Posterior vena cava (tissue), 2 donors: ENCODE data around the gene FOXN3. TPM values are rescaled to one million over a fixed set of nuclear protein-coding genes. Genes with fewer than 3 reads are reported as not detected.
"Not testable (repeated sequence)": the region's sequence is repeated elsewhere in the genome, so short reads cannot be mapped to it uniquely, and the experiment has no call there.

Source experiments
- DNase-seq: peaks from one replicate; pipeline ENCODE4 v3.0.0-alpha.2; 2020; ENCODE audit warnings: low spot score
- intact Hi-C, 2 donors: fragments of 100-400 bp; cut with DNase I; formaldehyde crosslinking; loops; one replicate each; pipeline versions ENCODE4 v1.14.1 to v1.14.2; 2022 to 2023
- total RNA-seq, 2 donors: library from RNA; stranded (reverse); fragmentation: NEBNext Ultra II Directional; extraction: Animal tissue kit (Norgen Biotek cat#: 25700); gene quantifications; one replicate each; pipeline ENCODE4 v1.2.1, GENCODE V29; 2021
- donor health status: DM: yes; HTN: yes; CAD: no.
- donor health status: DM: yes; HTN: yes; CAD: no.

Gene FOXN3
- total RNA-seq, 2 donors from 2014 or later = 138 to 142 TPM

DNA sequence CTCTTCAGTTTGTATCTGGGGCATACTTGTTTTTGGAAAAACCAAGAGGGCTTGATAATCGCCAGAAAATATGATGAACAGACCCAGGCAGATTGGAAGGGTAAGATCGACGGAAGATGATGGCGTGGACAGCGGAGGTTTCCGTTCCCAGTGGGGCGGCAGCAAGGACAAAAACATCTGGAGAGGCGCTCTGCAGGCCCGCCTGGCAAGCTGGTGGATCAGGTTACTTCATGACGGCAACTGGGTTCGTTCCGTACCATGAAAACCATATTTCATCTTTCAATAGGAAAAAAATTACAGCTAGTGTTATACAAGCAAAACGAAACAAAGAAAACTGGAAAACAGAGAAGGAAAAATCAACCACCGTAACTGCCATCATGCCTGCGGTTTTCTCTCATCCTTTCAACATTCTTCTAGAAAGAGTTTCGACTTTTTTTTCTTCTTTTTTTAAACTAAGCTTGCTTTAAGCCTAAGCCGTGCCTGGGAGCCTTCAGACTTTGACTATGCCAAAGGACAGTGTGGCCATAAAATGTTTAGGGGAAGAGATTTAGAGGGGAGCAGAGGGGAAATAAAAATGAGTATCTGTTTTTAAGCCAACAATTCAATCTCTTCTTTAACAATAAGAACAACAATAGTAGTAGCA lies 210.5 kb downstream of the FOXN3 start:
- DNase-seq = no peak

DNA sequence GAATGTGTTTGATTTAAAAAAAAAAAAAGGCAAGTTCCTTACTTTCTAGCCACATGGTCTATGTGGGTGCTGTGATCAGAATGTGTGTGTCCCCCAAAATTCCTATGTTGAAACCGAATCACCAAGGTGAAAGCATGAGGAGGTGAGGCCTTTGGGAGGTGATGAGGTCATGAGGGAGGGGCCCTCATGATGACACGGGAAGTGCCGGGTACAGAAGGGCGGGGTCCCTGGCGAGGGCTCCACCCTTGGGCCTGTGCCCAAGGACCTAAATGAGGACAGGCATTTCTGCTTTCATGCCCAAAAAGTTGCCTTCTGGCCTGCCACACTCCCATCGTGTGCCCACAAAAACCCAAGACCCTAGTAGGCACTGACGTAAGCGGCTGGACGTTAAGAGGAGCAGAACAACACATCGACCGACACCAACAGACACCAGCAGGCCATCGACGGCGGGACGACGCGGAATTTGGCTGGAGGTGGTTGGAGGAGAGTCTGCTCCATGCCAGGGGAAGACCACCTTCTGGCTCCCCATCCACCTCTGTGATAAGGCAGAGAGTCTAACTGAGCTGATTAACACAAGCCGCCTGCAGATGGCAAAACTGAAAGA lies 211.8 kb downstream of the FOXN3 start:
- intact Hi-C loops = no loop called here
- DNase-seq = no peak

More for the DNA sequence above, 210.5 kb downstream of the FOXN3 start:
- intact Hi-C loops = no loop called here

DNA sequence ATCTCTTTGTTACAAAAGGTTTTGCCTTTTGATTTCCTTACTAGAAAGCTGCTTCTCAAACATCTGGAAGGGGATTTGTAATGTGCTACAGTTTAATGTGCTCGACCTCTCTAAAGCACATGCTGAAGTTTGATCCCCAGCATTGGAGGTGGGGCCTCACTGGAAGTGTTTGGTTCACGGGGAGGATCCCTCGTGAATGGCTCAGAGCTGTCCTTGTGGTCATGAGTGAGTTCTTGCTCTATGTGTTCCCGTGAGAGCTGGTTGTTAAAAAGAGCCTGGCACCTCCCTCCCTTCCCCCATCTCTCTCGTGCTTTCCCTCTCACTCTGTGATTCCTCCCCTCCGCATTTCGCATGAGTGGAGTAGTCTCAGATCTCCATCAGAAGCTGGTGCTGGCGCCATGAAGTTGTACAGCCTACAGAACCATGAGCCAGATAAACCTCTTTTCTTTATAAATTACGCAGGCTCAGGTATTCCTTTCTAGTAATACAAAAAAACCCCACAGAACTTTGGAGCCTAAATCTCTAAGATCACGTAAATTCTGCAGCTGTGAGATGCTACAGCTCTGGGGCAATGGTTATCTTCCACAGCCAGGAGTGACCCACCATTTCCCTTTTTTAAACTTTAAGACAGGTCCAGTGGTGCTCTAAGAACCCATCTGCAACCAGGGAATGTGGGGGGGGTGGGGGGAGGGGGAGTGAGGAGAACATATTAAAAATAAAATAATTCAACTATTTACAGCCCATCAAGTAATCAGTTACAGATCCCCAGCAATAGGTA lies 214.4 kb downstream of the FOXN3 start:
- DNase-seq = no peak
- intact Hi-C loops = no loop called here

DNA sequence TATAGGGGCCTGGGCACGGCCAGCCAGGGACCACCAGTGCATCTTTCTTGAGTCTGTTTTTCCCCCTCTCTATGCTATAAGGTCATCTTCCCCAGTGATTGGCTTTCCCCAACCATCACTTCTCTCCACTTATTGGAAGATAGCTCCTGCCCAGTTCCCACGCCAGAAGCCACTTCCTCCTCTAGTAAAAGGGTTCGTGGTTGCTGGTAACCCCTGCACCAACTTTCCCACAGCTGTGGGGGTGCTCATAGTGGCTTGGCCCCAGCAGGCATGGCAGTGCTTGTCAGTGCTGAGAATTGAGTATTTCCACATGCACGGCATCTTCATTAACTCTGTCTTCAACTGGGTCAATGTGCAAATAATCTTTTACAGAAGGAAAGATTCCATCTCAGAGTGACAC lies 215.4 kb downstream of the FOXN3 start:
- intact Hi-C loops = no loop called here
- DNase-seq = no peak

DNA sequence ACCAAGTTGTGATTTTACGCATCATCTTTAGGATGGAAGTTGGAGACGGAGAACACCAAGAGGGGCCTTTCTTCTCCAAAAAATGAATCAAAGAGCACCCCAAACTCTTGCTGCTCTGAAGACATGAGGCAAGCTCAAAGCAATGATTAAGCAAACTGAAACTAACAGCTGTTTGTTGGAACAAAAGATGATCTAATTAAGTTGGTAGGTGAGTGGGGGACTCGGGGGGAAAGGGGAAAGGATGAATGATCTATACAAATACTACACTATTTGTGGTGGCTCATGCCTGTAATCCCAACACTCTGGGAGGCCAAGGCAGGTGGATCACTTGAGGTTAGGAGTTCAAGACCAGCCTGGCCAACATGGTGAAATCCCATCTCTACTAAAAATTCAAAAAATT lies 217.7 kb downstream of the FOXN3 start:
- intact Hi-C loops, DNase-seq: not testable (repeated sequence)

DNA sequence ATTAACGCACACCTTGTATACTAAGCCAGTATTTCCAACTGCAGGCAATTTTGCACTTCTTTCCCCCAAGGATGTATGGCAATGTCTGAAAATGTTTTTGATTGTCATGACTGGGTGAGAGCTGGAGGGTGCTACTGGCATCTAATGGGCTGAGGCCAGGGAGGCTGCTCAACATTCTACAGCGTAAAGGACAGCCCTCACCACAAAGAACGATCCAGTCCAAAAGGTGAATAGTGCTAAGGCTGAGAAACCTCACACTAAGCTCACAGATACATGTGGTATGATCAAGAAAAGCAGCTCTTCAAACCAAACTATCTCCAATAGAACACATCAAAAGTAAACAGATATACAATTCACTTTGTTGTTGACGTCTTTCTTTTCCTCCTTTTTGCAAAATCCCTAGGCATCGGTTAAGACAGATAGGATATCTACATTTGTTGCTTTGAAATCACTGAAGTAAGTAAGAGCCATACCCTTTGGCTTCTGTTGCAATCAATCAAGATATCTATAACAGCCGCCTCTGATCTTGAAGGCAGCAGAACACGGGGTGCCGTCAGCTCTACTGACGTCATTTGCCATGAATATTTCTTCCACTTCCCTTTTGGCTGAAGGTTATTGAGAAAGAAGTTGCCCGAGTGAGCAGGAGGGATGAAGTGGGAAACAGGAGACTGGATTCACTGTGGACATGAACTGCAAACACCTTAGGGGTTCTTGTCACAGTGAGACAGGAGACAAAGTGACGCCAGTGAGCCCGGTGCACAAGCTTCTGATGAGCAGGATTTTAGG lies 218.3 kb downstream of the FOXN3 start:
- no peak for DNase-seq
- intact Hi-C loops = no loop called here

DNA sequence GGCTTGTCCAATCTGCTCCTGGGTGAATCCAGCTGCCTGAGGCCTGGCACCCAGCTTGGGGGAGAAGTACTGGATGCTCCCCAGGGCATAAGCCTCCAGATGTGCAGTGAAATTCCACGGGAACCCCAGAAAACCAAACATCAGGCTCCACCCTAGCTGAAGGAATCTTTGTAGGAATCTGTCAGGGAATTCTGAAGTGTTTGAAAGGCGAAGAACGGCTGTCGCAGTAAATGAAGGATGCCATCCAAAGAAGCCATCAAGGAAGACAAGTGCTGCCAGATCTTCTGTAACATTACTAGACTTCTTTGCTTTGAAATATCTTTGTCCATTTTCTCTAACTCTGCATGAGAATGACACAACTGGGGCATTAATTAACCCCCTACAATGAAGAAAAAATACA lies 219.4 kb downstream of the FOXN3 start:
- DNase-seq = no peak
- intact Hi-C loops = no loop called here

DNA sequence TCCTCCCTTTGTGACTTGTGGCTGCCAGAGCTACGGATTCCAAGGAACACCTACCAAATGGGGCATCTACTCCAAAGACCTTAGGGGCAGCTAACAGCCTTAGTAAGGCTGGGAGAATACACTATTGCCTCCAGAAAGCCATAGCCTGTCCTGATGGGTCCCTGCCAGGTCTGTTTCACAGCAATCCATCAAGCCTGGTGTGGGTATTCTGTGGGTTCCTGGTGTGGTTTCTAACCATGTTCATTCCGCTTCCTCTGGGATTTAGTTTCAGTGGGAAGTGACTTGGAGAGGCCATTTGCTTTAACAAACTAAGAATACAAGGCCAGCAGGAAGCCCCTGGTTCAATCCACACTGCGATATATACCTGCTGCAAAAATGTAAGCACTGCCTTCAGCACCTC lies 220.5 kb downstream of the FOXN3 start:
- intact Hi-C loops = no loop called here
- no peak for DNase-seq

DNA sequence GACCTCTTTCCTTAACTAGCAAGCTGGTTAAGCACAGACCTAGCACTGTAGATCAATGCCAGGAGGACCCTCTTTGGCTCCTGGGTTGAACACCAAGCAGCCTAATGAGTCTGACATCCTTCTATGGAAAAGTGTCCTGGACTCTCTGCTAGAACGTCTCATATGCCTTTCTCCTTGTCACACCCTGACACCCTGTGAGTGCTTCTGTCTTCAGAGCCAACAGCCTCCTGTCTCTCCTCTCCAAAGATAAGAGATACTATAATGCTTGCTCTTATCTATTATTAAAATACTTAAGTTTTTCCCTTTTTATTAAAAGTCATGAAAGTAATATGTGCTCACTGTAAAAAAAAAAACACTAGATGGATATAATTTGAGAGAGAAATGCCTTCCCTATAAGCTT lies 222.7 kb downstream of the FOXN3 start:
- DNase-seq = no peak
- intact Hi-C loops = no loop called here

DNA sequence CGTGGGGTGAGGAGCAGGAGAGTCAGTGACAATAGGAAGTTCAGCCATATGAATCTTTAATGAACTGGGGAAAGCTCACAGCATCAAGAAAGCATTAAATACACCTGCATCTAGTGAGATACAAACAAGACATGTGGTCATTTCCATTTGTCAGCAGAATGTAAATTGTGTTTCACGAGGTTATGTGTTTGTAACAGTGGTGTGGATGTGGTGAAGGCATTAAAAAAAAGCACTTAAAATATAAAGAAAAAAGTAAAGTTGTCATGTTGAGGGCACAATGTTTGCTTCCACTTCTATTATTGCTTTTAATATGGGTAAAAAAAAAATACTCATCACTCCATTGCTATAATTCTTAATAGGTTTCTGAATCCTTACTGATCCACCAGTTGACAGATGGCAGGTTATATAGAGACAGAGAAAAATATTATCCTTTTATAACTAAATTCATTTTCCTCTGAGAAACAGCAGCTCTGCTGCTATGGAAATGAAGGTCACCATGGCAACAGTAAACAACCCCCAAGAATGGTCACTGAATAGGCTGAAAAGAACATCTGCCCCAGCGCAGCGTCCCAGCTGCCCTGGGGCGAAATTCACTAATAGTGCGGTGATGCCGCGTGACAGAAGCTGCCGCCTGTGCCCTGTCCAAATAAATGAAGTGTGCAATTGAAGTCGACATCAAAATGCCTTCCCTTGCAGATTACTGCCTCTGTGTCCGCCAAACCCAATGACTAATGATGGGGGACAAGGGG lies 226.1 kb downstream of the FOXN3 start:
- intact Hi-C loops = no loop called here

DNA sequence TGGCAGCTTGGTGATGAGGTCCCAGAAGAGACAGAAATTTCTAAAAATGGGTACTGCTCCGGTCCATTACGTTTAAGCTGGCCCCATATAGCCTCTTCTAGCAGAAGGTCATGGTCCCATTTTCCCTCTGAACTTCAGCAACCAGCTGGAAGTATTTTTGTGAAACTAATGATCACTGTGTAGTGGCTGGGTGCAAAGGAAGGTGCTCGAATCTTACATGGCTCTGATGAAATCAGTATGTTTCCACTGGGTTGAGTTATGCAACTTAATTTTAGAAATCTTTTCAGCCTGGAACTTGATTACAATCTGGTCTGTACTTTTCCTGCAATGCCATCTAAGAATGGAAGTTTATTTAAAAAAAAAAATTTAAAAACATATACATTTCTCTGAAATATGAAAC lies 228.5 kb downstream of the FOXN3 start:
- no peak for DNase-seq
- intact Hi-C loops = no loop called here

More for the DNA sequence above, 226.1 kb downstream of the FOXN3 start:
- no peak for DNase-seq

DNA sequence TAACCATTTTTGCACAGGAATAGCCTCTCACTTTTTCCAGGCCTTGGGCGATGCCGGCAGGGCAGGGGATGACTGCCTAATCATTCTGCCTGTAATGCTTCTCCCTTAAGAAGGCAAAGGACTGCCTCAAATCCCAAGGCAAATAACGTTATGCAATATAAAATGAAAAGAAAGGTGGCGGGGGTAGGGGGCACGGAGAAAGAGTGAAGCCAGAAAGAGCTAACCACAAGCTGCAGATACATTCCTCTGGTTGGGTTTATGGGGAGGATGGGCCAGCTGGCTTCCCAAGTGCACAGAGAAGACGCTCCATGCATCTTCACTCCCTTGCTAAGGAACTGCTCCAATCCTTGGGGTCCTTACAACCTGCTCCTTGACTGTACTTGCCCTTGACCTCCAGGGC lies 229.5 kb downstream of the FOXN3 start:
- DNase-seq = no peak
- intact Hi-C loops = no loop called here

DNA sequence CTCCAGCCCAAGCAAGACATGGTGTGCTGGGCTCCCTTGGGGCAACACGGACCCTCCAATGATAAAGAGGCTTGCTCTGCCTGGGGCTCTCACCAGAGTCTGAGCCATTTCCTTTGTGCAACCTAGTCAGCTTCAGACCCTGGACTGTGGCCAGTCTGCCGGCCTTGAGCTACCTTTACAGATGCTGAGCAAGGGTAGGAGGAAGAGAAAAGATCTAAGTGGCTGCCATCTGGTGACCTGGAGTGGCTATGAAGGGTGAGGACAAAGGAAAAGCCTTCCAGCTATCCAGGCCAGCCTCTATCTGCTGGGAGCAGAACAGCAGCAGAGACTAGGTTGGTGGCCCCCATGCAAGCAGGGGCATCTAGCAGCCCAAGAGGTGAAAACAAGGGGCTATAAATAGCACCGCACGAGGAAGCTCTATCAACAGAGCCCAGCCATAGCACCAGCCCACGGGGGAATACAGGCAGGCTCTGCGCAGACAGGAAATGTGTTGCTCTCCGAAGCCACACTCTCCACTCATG lies 230.1 kb downstream of the FOXN3 start:
- intact Hi-C loops = no loop called here
- no peak for DNase-seq

DNA sequence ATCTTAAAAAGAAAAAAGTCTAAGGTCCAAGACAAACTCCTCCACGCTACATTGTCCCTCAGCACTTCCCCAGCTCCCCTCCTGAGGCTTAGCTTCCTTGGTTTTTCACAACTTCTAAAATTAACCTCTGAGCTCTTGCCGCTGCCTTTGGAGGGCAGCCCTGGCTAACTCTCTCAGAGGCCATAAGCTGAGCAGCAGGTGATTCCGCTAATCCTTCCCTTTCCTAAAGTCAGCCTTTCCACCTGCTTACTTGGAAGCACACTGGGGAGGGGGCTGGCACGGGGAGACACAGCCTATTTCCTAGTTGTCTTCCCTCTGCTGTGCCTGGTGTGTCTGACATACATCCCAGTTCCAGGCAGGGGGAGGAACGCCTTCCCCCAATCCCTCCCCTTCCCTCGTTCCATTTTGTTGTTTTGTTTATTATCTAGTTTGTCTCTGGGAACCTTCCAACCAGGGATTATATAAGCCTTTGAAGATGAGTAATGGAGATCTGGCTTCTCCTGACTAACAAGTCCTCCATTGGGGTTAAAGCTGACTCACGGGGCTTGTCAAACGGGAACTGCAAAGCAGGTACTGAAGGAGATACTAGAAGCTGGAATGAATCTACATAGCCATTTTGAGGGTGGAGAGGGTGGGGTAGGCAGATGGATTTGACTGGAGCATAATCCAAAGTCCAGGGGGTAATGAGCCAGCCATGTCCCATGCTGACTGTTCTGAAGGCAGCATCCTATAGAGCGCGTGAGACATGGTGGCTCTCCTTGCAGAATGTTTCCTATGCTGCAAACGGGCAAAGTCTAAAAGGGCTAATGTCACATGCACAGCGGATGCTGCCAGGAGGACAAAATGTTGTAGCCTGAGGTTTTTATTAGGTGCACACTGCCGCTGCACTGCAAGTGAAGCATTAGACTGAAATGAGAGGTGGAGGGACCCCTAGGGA lies 230.8 kb downstream of the FOXN3 start:
- no peak for DNase-seq
- intact Hi-C loops = no loop called here

DNA sequence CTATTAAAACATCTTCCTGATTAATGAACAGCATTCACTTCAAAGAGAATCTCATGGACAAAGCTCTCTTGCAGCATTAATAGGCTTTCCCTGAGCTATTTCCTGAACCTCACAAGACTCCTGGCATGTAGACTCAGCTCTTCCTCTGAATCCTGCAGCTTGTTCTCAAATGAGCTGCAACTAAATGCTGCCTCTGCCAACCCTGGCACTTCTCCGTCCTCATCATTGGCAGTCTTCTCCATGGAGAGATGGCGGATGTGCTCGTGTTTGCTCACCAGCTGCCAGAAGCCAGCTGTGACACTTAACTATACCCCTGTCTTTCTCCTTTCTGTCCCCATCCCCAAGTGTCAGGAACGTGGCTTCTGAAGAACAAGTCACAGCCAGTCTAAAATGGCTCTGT lies 232.1 kb downstream of the FOXN3 start:
- no peak for DNase-seq
- intact Hi-C loops = no loop called here

DNA sequence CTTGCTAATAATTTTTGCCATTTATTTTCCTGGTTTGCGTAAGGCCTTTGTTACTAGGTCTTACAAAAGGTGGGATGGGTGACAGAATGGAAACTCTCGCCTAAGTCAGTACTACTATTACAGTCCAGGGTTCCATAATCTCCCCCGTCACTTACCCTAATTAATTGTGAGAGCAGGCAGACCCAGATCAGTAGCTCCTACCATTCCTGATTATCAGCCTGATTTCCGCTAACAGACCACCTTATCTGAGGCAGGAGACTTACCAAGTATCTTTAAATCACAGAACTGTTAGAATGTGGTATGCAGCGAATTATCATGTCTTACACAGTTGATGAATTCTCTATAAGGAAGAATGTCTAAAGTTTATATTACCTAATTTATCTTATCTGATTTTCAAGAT lies 234.7 kb downstream of the FOXN3 start:
- DNase-seq = no peak
- intact Hi-C loops = no loop called here

DNA sequence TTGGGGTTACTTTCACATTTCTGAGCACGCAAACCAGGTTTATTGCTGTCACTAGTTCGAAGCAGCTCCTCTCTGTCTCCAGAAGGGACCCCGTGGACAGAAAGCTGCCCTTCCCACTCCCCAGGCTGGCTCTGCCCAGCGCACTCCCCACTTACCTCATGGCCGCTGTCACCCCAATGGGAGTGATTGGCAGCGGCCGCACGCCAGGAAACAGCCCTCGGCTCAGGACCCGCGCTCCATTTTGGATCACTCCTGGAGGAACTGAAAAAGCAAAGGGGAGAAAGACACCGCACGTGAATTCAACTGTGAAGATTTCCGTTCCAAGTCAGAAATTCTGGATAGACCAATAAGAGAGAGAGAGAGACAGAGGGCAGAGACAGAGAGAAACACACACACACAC lies 236.5 kb downstream of the FOXN3 start:
- intact Hi-C loops = no loop called here
- no peak for DNase-seq

DNA sequence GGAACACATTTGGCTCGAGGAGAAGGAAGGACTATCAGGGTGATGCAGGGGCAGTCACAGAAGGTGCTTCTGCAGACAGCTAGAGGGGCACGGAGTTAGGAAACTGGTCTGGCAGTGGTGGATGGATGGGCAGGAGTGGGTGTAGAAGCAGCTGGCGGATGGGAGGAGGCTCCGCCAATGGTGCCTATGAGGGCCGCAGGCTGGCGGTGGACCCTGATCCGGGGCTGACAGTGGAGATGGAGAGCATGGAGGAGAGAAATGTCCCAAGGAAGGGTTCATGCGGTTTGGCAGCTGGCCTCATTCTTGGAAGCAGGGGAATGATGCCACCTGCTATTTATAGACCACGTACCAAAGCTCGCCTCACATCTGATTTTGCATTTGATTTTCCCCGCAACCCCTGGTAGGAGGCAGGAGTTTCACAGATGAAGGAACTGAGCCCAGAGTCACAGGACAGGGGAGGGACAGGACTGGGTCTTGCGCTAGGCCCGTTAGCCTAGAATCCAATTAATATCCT lies 237.1 kb downstream of the FOXN3 start:
- intact Hi-C loops = no loop called here
- no peak for DNase-seq
